Calu3 (cell line): ENCODE measurements around the gene MARK2. TPM values are rescaled to one million over a fixed set of nuclear protein-coding genes. Genes with fewer than 3 reads are reported as not detected.

Experiments used
- BruUV-seq: library from RNA; stranded (reverse); fragments of 400-500 nt; replicated peaks from 2 replicates; lab custom pipeline; 2021; lab: Mats Ljungman, UMichigan
- CTCF ChIA-PET: fragments of 300-600 bp; sonication (Branson Sonifier 250); formaldehyde crosslinking; loops from one replicate; lab custom pipeline; 2022; ENCODE audit warnings: antibody characterized with exemption; lab: Charles Lee
- DNase-seq: peaks from one replicate; pipeline ENCODE4 v3.0.0; 2022
- H3K27ac Mint-ChIP-seq: one replicate; pipeline ENCODE4 v1.8.0; 2022; ENCODE audit warnings: mixed read lengths; ENCODE audit not compliant: unreplicated experiment
- H3K27me3 Mint-ChIP-seq: one replicate; pipeline ENCODE4 v1.8.0; 2022; ENCODE audit warnings: mixed read lengths; ENCODE audit not compliant: unreplicated experiment
- H3K36me3 Mint-ChIP-seq: one replicate; pipeline ENCODE4 v1.8.0; 2022; ENCODE audit warnings: mild to moderate bottlenecking, moderate library complexity, mixed read lengths; ENCODE audit not compliant: insufficient read depth, unreplicated experiment
- H3K4me1 Mint-ChIP-seq: one replicate; pipeline ENCODE4 v1.8.0; 2022; ENCODE audit warnings: mild to moderate bottlenecking, low read depth, mixed read lengths; ENCODE audit not compliant: unreplicated experiment
- H3K4me3 Mint-ChIP-seq: one replicate; pipeline ENCODE4 v1.8.0; 2022; ENCODE audit warnings: mild to moderate bottlenecking, low read depth, moderate library complexity, mixed read lengths; ENCODE audit not compliant: unreplicated experiment
- H3K9me3 Mint-ChIP-seq: one replicate; pipeline ENCODE4 v1.8.0; 2022; ENCODE audit warnings: low read depth, mixed read lengths; ENCODE audit not compliant: unreplicated experiment
- intact Hi-C: fragments of 100-400 bp; cut with micrococcal nuclease; formaldehyde crosslinking; loops from one replicate; pipeline ENCODE4 v1.10.0; 2022; ENCODE audit not compliant: unreplicated experiment
- total RNA-seq: library from RNA; stranded (reverse); gene quantifications from 2 replicates; pipeline ENCODE4 v1.2.3, GENCODE V29; 2022
- TF ChIP-seq, protein P1 (sequence below): fragments of 200-600 bp; IDR thresholded peaks from one replicate; pipeline ENCODE4 v1.8.0; 2022; ENCODE audit warnings: antibody characterized with exemption; ENCODE audit not compliant: unreplicated experiment

Gene MARK2
- total RNA-seq, 1 experiment from 2014 or later, result 63.1 TPM

DNA sequence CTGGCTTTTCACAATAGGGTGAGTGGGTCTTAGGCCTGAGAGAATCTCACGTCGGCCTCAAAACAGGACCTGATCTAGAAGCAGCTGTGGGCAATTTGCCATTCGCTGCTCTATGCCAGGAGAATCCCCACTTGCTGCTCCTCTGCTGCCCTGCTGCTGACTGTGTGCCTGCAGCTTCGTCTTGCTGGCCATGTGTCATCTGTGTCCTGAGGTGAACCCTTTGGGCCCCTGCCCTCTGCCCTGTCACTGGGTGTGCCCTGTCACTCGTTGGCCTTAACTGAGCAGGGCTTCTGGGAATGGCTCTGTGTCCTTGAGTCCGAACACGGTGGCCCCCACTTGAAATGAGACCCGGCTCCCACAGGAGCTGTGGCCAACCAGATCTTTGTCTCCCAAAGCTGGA, 106.1 kb downstream of the MARK2 start:
- no peaks in the 10 kb centered on the region for H3K27me3 Mint-ChIP-seq
- H3K9me3 Mint-ChIP-seq, result no peaks in the 10 kb centered on the region
- H3K4me3 Mint-ChIP-seq, result no peak overlapping the region
- H3K4me1 Mint-ChIP-seq, result no peaks in the 10 kb centered on the region
- CTCF ChIA-PET, result interaction anchor here (0.7 to 2.1 kb wide), 3 partner anchors 92 to 107 kb away, joined by 3 to 38 read pairs (median 10); partner anchors contain the start of gene MARK2
- no TSS peak for BruUV-seq
- TF ChIP-seq, protein P1, sequence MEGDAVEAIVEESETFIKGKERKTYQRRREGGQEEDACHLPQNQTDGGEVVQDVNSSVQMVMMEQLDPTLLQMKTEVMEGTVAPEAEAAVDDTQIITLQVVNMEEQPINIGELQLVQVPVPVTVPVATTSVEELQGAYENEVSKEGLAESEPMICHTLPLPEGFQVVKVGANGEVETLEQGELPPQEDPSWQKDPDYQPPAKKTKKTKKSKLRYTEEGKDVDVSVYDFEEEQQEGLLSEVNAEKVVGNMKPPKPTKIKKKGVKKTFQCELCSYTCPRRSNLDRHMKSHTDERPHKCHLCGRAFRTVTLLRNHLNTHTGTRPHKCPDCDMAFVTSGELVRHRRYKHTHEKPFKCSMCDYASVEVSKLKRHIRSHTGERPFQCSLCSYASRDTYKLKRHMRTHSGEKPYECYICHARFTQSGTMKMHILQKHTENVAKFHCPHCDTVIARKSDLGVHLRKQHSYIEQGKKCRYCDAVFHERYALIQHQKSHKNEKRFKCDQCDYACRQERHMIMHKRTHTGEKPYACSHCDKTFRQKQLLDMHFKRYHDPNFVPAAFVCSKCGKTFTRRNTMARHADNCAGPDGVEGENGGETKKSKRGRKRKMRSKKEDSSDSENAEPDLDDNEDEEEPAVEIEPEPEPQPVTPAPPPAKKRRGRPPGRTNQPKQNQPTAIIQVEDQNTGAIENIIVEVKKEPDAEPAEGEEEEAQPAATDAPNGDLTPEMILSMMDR, result no peak
- intact Hi-C loops, result loop anchor here (1.0 kb wide), 1 partner anchor 108 kb away; no protein-coding TSS in a partner anchor
- H3K36me3 Mint-ChIP-seq, result peaks cover 9% of the 10 kb centered on the region
- no peak overlapping the region for H3K27ac Mint-ChIP-seq
- DNase-seq, result no peak

DNA sequence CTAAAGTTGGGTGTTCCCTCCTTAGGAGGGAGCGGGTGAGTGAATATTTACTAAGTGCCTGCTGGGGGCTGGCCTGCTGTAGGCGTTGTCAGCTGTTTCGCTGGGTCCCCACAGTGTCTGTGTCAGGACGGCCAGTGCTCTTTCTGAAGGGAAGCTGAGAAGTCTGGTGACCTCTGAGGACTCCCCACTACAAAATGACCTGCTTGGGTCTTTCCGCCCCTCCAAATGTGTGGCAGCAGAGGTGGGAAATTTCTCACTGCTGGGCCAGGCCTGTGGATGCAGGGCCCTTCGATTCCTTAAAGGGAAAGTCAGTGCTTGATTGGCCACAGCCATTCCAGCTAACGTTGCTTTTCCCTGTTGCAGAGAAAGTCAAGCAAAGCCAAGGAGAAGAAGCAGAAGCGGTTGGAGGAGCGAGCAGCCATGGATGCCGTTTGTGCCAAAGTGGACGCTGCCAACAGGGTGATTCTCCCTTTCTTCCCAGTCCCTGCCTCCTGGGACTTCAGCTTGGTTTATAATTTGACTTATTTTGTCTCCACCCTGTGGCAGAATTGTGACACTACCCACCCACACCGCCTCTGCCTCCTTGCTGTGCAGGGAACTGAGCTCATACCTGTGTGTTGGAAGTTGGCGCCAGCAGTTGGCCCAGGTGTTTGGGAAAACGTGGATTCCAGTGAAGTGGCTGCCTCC, 106.7 kb downstream of the MARK2 start:
- TF ChIP-seq, protein P1, result peak; percentile 50
- no peaks in the 10 kb centered on the region for H3K27me3 Mint-ChIP-seq
- CTCF ChIA-PET, result interaction anchor here (0.6 to 2.1 kb wide), 15 partner anchors 11 to 178 kb away, joined by 3 to 38 read pairs (median 7); partner anchors contain the start of genes COX8A, MARK2 and ZFTA
- no peaks in the 10 kb centered on the region for H3K9me3 Mint-ChIP-seq
- peak; percentile 73 for DNase-seq
- intact Hi-C loops, result loop anchor here (1.0 kb wide), 1 partner anchor 108 kb away; no protein-coding TSS in a partner anchor
- H3K4me1 Mint-ChIP-seq, result no peaks in the 10 kb centered on the region
- no peak overlapping the region for H3K4me3 Mint-ChIP-seq
- H3K27ac Mint-ChIP-seq, result no peak overlapping the region
- peaks cover 10% of the 10 kb centered on the region for H3K36me3 Mint-ChIP-seq
- BruUV-seq, result no TSS peak

DNA sequence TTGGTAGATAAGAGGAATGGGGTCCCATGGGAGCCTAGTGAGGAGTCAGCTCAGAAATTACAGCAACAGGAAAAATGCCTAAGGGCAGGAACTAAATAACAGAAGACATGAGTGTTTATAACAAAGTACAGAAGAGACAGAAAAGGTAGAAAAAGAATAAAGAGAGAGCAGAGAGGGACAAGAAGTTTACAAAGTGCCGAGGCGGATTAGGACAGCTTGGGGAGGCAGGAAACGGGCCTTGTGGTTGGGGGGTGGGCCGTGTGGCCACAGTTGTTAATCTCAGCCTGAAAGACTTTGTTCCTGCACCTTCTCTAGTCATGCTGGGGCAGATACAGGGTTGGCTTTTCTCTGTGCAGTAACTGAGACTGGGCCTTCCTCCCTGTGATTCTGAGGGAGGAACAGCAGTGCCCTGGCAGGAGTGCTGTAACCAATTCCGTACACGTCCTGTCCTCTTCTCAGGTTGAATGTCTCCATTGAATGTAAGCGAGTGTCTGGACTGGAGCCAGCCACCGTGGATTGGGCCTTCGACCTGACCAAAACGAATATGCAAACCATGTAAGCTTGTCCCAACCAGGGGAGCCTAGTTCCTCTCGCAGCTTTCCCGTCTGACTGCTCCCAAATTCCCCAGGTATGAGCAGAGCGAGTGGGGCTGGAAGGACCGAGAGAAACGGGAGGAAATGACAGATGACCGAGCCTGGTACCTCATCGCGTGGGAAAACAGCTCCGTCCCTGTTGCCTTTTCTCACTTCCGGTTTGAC, 113.0 kb downstream of the MARK2 start:
- Mint-ChIP-seq H3K4me3 (no peak overlapping the region), H3K36me3 (peaks cover 22% of the 10 kb centered on the region), H3K27ac (no peak overlapping the region), H3K9me3 (no peaks in the 10 kb centered on the region), H3K4me1 (no peaks in the 10 kb centered on the region), H3K27me3 (no peaks in the 10 kb centered on the region)
- no peak for DNase-seq
- CTCF ChIA-PET, result interaction anchor here (0.6 kb wide), 1 partner anchor 61 kb away, joined by 3 read pairs; no protein-coding TSS in a partner anchor
- TF ChIP-seq, protein P1, result no peak
- no TSS peak for BruUV-seq
- intact Hi-C loops, result no loop called here

DNA sequence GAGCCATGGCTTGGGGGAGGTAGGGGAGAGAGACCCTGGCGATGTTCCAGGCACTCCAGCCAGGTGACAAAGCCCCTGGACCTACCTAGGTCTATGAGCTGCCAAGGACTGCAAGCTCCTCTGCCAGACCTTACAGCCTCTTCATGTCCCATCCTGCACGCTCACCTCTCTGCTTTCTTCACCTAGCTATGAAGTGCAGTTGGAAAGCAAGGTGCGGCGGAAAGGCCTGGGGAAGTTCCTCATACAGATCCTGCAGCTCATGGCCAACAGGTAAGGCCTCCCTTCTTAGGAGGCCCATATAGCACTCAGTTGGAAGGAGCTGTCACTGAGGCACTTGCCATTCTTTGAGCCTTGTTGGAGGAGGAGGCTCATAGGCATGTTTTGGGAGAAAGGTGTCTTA, 113.7 kb downstream of the MARK2 start:
- TF ChIP-seq, protein P1, result no peak
- no peak for DNase-seq
- Mint-ChIP-seq H3K4me3 (no peak overlapping the region), H3K9me3 (no peaks in the 10 kb centered on the region), H3K27me3 (no peaks in the 10 kb centered on the region), H3K27ac (no peak overlapping the region), H3K4me1 (no peaks in the 10 kb centered on the region), H3K36me3 (peaks cover 19% of the 10 kb centered on the region)
- CTCF ChIA-PET, result interaction anchor here (0.6 kb wide), 1 partner anchor 62 kb away, joined by 3 read pairs; no protein-coding TSS in a partner anchor
- no TSS peak for BruUV-seq
- intact Hi-C loops, result no loop called here
